ENCODE data around the gene TBL1X.

- TF ChIP-seq CTCF (IDR thresholded peaks at IDR 0.05) (no peak), EP300 (IDR thresholded peaks at IDR 0.05) (no peak), POLR2A (IDR thresholded peaks at IDR 0.05) (no peak), POLR2AphosphoS5 (IDR thresholded peaks at IDR 0.05) (no peak)
Observed at GRCh38 chrX:9510980-9511379, 46.1 kb downstream of the TBL1X start.
